T-helper 17 cell (primary cell): ENCODE measurements around the gene ADCY5. TPM values are rescaled to one million over a fixed set of nuclear protein-coding genes. Genes with fewer than 3 reads are reported as not detected.

Source experiments
- ATAC-seq: fragments of 150-1000 bp; cut with Tn5 transposase; 2 replicates; pipeline ENCODE4 v1.10.0; 2021; ENCODE audit warnings: mild to moderate bottlenecking, moderate library complexity
- DNase-seq, 3 donors: peaks; one replicate each; pipeline versions ENCODE4 v3.0.0 to v3.0.0-alpha.2; 2020 to 2021
- H3K9me3 ChIP-seq: one replicate; pipeline ENCODE4 v1.7.0; 2013; ENCODE audit warnings: low read length, mild to moderate bottlenecking; ENCODE audit not compliant: control insufficient read depth, poor library complexity, severe bottlenecking
- H3K27ac Mint-ChIP-seq: one replicate; pipeline ENCODE4 v1.8.0; 2022; ENCODE audit warnings: mild to moderate bottlenecking, moderate library complexity, mixed read lengths
- H3K27me3 Mint-ChIP-seq: one replicate; pipeline ENCODE4 v1.8.0; 2022; ENCODE audit warnings: mixed read lengths
- H3K36me3 Mint-ChIP-seq: one replicate; pipeline ENCODE4 v1.8.0; 2022; ENCODE audit warnings: low read depth, mixed read lengths
- H3K4me1 Mint-ChIP-seq: one replicate; pipeline ENCODE4 v1.8.0; 2022; ENCODE audit warnings: mild to moderate bottlenecking, mixed read lengths
- H3K4me3 Mint-ChIP-seq: one replicate; pipeline ENCODE4 v1.8.0; 2022; ENCODE audit warnings: mild to moderate bottlenecking, moderate library complexity, mixed read lengths
- total RNA-seq, 4 donors: library from RNA in 2 of 4; stranded (reverse) in 2 of 4; gene quantifications; one replicate each; pipeline ENCODE4 v1.2.3 and lab custom pipeline; 2022 to 2026

ADCY5 gene
- total RNA-seq, 2 donors from 2014 or later: not detected

DNA sequence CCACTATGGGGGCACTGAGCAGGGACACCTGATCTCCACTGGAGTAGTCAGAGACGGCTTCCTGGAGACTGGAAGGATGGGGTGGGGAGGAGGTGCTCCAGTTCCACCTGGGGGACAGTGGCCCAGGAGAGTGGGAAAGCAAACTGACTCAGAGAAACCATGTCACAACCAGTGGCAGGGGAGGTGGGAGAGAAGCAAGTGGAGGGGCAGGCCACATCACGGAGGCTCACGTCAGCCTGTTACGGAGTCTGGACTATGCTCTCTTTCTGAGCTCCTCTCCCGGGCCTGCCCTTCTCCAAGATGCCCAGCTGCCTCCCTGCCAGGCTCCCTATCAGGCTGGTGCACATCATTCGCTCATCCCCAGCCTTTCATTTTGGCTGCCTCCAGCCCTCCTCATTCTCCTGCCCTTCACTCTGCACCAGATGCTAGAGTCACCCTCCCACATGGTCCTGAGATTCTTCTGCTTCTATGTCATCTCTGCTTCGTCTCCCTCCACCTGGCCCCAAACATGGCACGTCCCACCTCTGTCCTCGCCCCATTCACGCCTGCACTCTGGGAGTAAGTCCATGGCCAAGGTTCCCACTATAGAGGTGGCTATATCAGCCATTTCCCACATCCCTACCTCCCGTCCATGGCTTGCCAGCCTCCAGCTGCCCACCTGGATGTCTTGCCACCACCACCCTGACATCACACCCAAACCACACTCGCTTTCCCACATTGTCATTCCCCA lies 100.3 kb downstream of the ADCY5 start:
- no peak overlapping the region for H3K27ac Mint-ChIP-seq
- peaks cover 21% of the 10 kb centered on the region for H3K4me1 Mint-ChIP-seq

DNA sequence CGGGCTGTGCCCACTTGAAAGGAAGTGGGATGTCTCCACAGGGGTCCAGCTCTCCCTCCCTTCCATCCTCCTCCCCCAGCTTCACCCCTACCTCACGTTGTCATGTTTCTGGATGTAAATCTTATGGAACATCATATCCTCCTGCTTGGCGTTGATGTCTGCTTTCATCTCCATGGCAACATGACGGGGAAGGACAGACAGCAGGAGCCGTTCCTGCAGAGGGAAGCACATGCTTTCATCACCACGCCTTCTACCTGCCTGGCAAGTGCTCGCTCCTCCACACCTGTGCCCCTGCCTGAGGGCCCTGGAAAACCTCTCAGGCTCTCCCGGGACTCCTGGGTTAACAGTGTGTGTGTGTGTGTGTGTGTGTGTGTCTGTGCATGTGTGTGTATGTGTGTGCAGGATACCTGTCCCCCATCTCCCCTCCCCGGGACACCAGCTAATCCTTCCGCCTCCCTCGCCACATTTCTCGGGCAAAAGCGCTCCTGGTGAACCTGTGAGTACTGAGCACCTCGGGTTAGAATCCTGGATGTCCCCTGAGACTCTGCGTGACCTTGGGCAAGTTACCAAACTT lies 101.1 kb downstream of the ADCY5 start:
- Mint-ChIP-seq H3K27ac (no peak overlapping the region), H3K4me1 (peaks cover 21% of the 10 kb centered on the region), H3K4me3 (no peak overlapping the region), H3K27me3 (peaks cover 53% of the 10 kb centered on the region), H3K36me3 (peaks cover 11% of the 10 kb centered on the region)
- ATAC-seq (no peak), DNase-seq (no peak)
- H3K9me3 ChIP-seq: no peaks in the 10 kb centered on the region

More for the DNA sequence above, 100.3 kb downstream of the ADCY5 start:
- H3K27me3 Mint-ChIP-seq: peaks cover 62% of the 10 kb centered on the region
- ATAC-seq (no peak), DNase-seq (no peak)
- peaks cover 11% of the 10 kb centered on the region for H3K36me3 Mint-ChIP-seq
- no peak overlapping the region for H3K4me3 Mint-ChIP-seq
- H3K9me3 ChIP-seq: no peaks in the 10 kb centered on the region

DNA sequence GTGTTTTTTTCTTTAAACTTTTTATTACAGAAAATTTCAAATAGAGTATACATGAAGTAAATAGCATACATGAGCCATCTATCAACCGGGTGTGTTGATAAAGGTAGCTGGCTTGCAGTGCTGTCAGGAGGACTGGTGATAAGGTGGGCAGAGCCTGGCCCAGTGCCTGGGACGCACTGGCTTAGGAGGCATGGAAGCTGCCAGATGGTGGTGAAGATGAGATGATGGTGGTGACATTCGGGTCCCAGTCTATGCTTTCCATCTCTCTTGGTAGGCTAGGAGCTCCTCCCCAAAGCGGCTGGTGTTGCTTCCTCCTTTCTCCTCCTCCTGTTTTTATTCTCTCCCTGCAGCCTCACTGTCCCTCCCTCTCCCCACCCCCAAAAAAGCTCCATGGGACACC lies 101.7 kb downstream of the ADCY5 start:
- Mint-ChIP-seq H3K36me3 (peaks cover 11% of the 10 kb centered on the region), H3K4me1 (peaks cover 21% of the 10 kb centered on the region), H3K27ac (no peak overlapping the region), H3K4me3 (no peak overlapping the region), H3K27me3 (peaks cover 53% of the 10 kb centered on the region)
- DNase-seq (no peak), ATAC-seq (no peak)
- H3K9me3 ChIP-seq: no peaks in the 10 kb centered on the region

DNA sequence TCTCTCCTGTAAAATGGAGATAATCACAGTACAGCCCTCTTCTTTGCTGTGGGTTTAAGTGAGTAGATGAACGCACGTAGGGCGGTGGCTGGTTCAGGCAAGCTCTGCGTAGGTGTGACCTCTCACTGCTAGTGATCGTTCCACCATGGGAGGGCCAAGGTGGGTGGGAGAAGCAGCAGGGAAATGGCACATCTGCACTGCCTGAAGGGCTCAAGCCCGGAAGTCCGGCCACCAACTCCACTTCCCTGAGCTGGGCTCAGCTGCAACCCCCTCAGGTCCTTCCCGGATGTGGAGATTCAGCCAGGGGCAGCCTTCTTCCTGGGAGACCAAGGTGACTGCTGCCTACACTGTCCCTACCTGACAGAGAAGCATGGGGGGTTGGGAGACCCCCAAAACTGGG lies 102.9 kb downstream of the ADCY5 start:
- H3K9me3 ChIP-seq: no peaks in the 10 kb centered on the region
- ATAC-seq: no peak
- Mint-ChIP-seq H3K4me1 (peaks cover 21% of the 10 kb centered on the region), H3K4me3 (no peak overlapping the region), H3K27ac (no peak overlapping the region), H3K27me3 (peaks cover 49% of the 10 kb centered on the region), H3K36me3 (peaks cover 11% of the 10 kb centered on the region)
- no peak for DNase-seq

DNA sequence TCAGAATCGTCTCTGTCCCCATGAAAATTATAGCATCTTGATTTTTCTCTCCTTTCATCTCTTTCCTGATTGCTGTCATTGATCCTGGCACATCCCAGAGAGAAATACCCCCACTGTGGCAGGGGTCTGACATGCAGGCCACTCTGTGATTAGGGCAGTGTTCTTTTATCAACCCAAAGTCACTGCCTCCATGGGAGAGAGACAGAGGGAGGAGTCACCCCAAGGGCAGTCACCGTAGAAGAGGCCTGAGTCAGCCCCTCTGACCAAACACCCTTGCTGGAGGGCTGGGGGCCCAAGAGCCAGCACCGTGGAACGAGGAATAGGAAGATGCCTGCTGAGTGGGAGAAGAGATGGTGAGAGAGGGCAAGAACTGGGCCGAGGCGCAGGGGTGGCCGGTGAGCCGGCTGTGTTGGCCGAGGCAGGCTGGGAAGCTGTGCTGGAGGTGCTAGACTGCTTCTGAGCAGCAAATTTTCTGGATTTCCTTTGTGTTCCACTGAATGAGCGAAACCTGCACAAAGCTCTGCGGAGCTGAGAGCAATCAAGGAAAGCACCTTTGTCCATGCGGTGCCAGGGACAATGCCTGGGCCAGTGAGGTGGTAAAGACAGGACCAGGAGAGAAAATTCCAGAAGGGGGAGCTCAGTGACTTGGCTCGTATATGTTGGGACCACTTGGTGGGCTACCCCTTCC lies 103.8 kb downstream of the ADCY5 start:
- Mint-ChIP-seq H3K4me3 (no peak overlapping the region), H3K4me1 (peaks cover 21% of the 10 kb centered on the region), H3K27ac (peak overlapping the region; percentile 68), H3K36me3 (peaks cover 11% of the 10 kb centered on the region), H3K27me3 (peaks cover 44% of the 10 kb centered on the region)
- H3K9me3 ChIP-seq: no peaks in the 10 kb centered on the region
- ATAC-seq (no peak), DNase-seq (no peak)

DNA sequence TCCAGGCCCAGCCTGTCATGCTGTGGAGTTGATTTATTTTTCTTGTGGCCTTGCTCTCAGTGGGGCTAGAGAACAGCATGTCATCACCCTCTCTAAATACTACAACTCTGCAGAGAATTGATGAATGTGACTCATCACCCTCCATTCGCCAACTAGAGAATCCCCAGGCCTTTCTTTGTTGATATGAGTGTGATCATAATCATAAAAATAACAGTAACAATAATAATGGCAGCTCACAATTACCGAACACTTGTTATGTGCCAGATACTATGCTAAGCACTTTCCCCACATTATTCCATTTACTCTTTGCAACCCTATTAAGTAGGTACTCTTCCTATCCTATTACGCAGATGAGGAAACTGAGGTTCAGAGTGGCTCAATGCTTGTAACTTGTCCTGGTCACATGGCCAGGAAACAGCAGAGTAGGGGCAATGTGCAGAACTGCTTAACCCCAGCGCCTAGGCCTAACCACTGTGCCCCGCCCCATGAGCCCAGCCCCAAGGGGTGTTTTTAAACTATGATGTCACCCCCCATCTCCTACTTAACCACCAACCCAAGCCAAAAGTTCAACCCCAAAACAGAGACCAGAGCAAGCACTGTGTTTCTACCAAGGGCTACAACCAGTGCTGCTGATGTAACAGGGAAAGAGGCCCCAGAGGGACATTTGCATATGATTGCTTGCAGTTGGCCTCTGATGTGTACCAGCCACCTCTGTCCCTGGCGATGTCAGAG lies 104.5 kb downstream of the ADCY5 start:
- no peak for ATAC-seq
- Mint-ChIP-seq H3K27me3 (peaks cover 37% of the 10 kb centered on the region), H3K4me1 (peaks cover 16% of the 10 kb centered on the region), H3K4me3 (no peak overlapping the region), H3K27ac (peak overlapping the region; percentile 68), H3K36me3 (peaks cover 8% of the 10 kb centered on the region)
- no peaks in the 10 kb centered on the region for H3K9me3 ChIP-seq
- no peak for DNase-seq

DNA sequence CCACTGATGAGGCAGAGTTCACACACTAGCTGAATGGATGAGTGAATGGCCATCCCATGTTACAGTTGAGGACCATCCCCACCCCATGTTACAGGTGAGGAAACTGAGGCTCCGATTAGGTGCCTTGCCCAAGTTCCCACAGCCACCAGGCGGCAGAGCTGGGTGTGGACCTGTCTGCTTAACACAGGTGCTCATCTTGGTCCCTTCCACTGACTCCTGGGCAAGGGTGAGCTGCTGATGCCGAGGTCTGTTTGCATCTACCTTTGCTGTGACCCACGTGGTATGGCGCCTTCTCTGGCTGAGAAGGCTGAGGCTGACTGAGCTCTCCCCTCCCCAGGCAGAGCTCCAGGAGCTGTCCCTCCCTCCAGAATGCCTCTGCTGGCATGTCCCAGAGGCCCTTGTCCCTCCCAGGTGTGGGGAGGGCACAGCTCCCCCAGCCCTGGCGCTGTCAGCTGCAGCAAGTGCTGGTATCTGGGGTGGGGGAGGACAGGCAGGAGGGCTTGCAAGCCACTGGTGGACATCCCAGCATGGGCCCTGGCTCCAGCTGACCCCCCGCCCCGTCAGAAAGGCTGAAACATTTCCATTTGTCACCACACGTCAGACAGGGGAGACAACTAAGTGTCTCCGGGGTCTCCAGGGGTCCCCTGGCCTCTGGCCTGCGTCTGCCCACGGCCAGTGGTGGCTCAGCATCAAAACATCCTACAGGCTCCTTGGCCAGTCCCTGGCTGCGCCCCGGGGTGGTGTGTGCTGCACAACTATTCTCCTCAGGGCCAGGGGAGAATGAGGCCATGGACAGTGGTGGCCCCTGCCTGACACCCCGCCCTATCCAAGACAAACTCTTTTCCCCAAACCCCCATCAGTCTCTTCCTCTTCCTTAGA lies 105.4 kb downstream of the ADCY5 start:
- Mint-ChIP-seq H3K27me3 (peaks cover 29% of the 10 kb centered on the region), H3K4me1 (peaks cover 9% of the 10 kb centered on the region), H3K36me3 (no peaks in the 10 kb centered on the region), H3K4me3 (no peak overlapping the region), H3K27ac (no peak overlapping the region)
- ATAC-seq: no peak
- H3K9me3 ChIP-seq: no peaks in the 10 kb centered on the region
- no peak for DNase-seq

DNA sequence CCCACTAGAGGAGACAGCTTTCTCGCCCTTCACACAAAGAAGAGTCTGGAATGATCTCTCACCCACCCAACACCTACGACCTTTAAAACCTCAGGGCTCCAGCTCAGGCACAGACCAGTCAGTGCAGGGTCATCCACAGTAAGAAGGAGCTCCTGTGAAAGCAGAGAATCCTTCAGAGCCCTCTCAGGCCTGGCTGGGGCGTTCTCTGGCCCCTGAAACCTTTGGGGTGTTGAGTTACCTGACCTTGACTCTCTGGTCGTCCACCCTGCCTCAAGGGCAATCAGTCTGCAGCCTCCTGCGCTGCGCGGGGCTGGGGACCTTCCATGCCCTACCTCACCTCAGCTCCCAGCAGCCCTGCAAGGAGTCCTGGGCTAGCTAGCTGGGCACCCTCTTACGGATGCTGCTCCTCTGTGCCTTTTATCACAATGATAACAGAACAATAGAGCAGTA lies 106.2 kb downstream of the ADCY5 start:
- H3K4me3 Mint-ChIP-seq: no peak overlapping the region
- H3K27me3 Mint-ChIP-seq: peaks cover 20% of the 10 kb centered on the region
- DNase-seq: no peak
- no peak for ATAC-seq
- peaks cover 7% of the 10 kb centered on the region for H3K4me1 Mint-ChIP-seq
- no peaks in the 10 kb centered on the region for H3K9me3 ChIP-seq
- H3K36me3 Mint-ChIP-seq: no peaks in the 10 kb centered on the region
- no peak overlapping the region for H3K27ac Mint-ChIP-seq

DNA sequence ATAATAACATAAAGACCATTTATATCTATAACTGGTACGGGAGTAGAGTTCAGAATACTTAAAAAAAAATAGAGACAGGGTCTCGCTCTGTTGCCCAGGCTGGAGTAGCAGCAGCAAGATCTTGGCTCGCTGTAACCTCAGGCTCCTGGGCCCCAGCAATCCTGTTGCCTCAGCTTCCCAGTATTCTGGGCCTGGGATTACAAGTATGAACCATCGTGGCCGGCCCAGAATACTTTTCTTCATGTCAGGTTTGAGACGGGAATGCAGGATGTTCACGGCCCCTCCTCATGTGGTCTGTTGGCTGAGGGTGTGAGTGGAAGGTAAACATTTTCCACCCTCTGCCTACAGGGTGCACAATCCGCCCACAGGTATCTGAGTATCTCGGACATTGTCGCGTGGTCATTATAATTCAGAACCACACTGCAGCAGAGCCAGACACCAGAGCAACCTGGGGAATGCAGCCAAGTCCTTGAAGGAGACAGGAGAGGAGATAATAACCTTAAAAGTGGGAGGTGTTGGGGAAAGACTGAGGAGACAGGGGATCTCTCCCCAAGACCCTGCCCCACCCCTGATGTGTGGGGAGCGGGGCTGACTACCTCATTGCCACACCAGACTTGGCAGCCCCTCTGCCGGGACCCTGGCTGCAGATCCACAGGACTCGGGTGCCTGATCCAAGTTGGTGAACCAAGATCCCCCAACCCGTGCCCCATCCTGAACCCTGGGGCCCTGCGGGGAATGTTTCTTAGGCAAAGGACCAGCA lies 106.8 kb downstream of the ADCY5 start:
- Mint-ChIP-seq H3K27ac (no peak overlapping the region), H3K36me3 (no peaks in the 10 kb centered on the region), H3K4me3 (no peak overlapping the region), H3K4me1 (peaks cover 8% of the 10 kb centered on the region), H3K27me3 (peaks cover 18% of the 10 kb centered on the region)
- DNase-seq (no peak), ATAC-seq (no peak)
- no peaks in the 10 kb centered on the region for H3K9me3 ChIP-seq

DNA sequence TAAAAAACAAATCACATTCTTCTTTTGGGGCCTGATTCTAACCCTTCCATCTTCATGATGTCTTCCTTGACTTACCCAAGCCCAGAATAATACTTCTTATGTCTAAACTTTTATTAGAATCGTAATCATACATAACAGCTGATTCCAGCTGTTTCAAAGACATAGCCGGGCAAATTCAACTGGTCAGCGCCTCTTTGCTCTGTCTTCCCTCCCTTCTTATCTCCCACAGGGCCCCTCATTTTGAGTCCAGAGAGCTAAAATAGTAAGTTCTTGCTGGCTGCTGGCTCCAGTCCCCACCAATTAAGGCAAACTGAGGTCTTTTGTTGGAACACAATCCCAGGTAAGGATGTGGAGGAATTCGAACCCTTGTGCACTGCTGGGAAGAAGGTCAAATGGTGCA lies 108.6 kb downstream of the ADCY5 start:
- Mint-ChIP-seq H3K36me3 (no peaks in the 10 kb centered on the region), H3K27ac (no peak overlapping the region), H3K27me3 (peaks cover 12% of the 10 kb centered on the region), H3K4me1 (peaks cover 13% of the 10 kb centered on the region), H3K4me3 (no peak overlapping the region)
- ATAC-seq: no peak
- DNase-seq: no peak
- H3K9me3 ChIP-seq: no peaks in the 10 kb centered on the region

DNA sequence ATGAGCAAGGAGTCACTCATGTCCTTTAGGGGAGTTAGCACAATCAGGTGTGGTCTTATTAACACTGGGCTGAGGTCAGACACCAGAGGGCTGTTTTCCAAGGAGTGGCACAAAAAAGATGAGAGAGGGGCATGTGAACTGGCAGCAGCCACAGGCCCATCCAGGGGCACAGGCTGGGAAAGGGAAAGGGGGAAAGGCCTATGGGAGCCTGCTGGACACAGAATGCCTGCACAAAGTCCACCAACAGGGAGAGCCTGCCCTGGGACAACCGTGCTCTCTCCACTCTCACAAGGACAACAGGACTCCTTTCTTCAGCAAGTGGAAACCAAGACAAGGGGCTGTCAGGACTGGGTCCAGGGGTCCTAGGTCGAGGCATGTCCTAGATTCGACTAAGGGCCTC lies 109.6 kb downstream of the ADCY5 start:
- peaks cover 5% of the 10 kb centered on the region for H3K27me3 Mint-ChIP-seq
- no peaks in the 10 kb centered on the region for H3K9me3 ChIP-seq
- H3K4me3 Mint-ChIP-seq: no peak overlapping the region
- no peak overlapping the region for H3K27ac Mint-ChIP-seq
- DNase-seq (no peak), ATAC-seq (no peak)
- no peaks in the 10 kb centered on the region for H3K36me3 Mint-ChIP-seq
- H3K4me1 Mint-ChIP-seq: peaks cover 13% of the 10 kb centered on the region

DNA sequence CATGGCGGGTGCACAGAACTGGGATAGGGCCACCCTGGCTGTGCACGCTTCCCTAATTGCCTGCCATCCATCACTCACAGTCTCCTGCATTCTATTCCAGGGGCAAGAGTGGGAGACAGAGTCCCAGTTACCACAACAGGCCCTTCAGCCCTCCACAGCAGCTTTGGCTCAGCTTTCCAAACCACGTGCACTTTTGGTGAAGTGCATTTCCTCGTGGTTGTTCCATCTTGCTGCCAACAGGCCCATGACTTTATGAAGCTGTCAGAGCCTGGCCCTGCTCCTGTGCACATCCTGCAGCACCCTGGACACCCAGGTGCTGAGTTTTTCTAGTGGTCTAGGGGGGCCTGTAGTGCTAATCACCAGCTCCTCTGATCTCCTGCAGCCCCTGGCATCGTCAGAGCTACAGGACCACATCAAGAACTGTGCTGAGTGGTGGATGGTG lies 110.2 kb downstream of the ADCY5 start:
- no peak for DNase-seq
- no peak for ATAC-seq
- no peaks in the 10 kb centered on the region for H3K9me3 ChIP-seq
- Mint-ChIP-seq H3K36me3 (no peaks in the 10 kb centered on the region), H3K4me1 (peaks cover 13% of the 10 kb centered on the region), H3K27me3 (peaks cover 5% of the 10 kb centered on the region), H3K27ac (no peak overlapping the region), H3K4me3 (no peak overlapping the region)
